Measurements from ENCODE around the gene CHCHD4.

- TF ChIP-seq CTCF (IDR thresholded peaks at IDR 0.05; ENCODE audit: borderline replicate concordance, extremely low read depth, low read length, poor library complexity, severe bottlenecking) (no peak), EZH2 (IDR thresholded peaks at IDR 0.05; ENCODE audit: borderline replicate concordance, low read depth, low read length, severe bottlenecking) (no peak)
Observed at GRCh38 chr3:14169435-14169834, 44.8 kb upstream of the CHCHD4 start.

All from DND-41 (cell line).